Ectodermal cell (in vitro differentiated cells): Measurements from ENCODE around the gene MGAT5.

Experiments used
- H3K27ac ChIP-seq: 2 replicates; pipeline ENCODE4 v1.7.0; 2013; ENCODE audit warnings: mild to moderate bottlenecking, low read depth, low read length; ENCODE audit not compliant: insufficient read depth, poor library complexity, severe bottlenecking
- H3K27me3 ChIP-seq: 2 replicates; pipeline ENCODE4 v1.7.0; 2013; ENCODE audit warnings: mild to moderate bottlenecking, low read length; ENCODE audit not compliant: insufficient read depth, control insufficient read depth, poor library complexity, severe bottlenecking
- H3K36me3 ChIP-seq: one replicate; pipeline ENCODE4 v1.7.0; 2013; ENCODE audit warnings: low read length; ENCODE audit not compliant: control insufficient read depth, insufficient read depth
- H3K4me1 ChIP-seq: one replicate; pipeline ENCODE4 v1.7.0; 2013; ENCODE audit warnings: low read length; ENCODE audit not compliant: control insufficient read depth, insufficient read depth
- H3K4me3 ChIP-seq: 2 replicates; pipeline ENCODE4 v1.7.0; 2013; ENCODE audit warnings: low read depth, low read length, control low read depth; ENCODE audit not compliant: insufficient read depth
- H3K9me3 ChIP-seq: 2 replicates; pipeline ENCODE4 v1.7.0; 2013; ENCODE audit warnings: mild to moderate bottlenecking, low read length, moderate library complexity; ENCODE audit not compliant: control insufficient read depth
- WGBS, 2 experiments: methylation state at CpG; one replicate each; pipeline ENCODE4 v1.1.7; 2013; ENCODE audit warnings: missing lambda C conversion rate in 2 of 2; 5-methylcytosine and 5-hydroxymethylcytosine counted together

The MGAT5 gene

GRCh38 chr2:134217924-134218323 is 35.9 kb upstream of the MGAT5 start:
- H3K4me1 ChIP-seq = peaks cover 19% of the 10 kb centered on the region
- no peak overlapping the region for H3K27ac ChIP-seq
- H3K9me3 ChIP-seq = no peaks in the 10 kb centered on the region
- whole genome bisulfite sequencing, 2 experiments = 98% methylated on average over 1 of the region's 1 CpG
- no peaks in the 10 kb centered on the region for H3K27me3 ChIP-seq
- H3K36me3 ChIP-seq = no peaks in the 10 kb centered on the region
- H3K4me3 ChIP-seq = no peak overlapping the region

- 87 to 97% methylated on average over 3 of the region's 3 CpGs for WGBS, 2 experiments
- Histone ChIP-seq H3K27me3 (no peaks in the 10 kb centered on the region), H3K4me1 (peaks cover 19% of the 10 kb centered on the region), H3K27ac (no peak overlapping the region), H3K9me3 (no peaks in the 10 kb centered on the region), H3K4me3 (no peak overlapping the region), H3K36me3 (no peaks in the 10 kb centered on the region)
Measured at GRCh38 chr2:134218414-134218813, 35.5 kb upstream of the MGAT5 start.

- no peak overlapping the region for H3K27ac ChIP-seq
- no peaks in the 10 kb centered on the region for H3K9me3 ChIP-seq
- 89 to 92% methylated on average over 8 to 9 of the region's 9 CpGs for WGBS, 2 experiments
- H3K4me1 ChIP-seq = peaks cover 19% of the 10 kb centered on the region
- no peaks in the 10 kb centered on the region for H3K36me3 ChIP-seq
- no peaks in the 10 kb centered on the region for H3K27me3 ChIP-seq
- H3K4me3 ChIP-seq = no peak overlapping the region
Measured at GRCh38 chr2:134218930-134219658, 34.8 kb upstream of the MGAT5 start.

GRCh38 chr2:134220344-134220974 is 33.4 kb upstream of the MGAT5 start:
- 66 to 69% methylated on average over 7 of the region's 7 CpGs for WGBS, 2 experiments
- no peak overlapping the region for H3K27ac ChIP-seq

GRCh38 chr2:134224005-134224404 is 29.9 kb upstream of the MGAT5 start:
- Histone ChIP-seq H3K4me3 (no peak overlapping the region), H3K36me3 (no peaks in the 10 kb centered on the region), H3K4me1 (peaks cover 27% of the 10 kb centered on the region), H3K27ac (no peak overlapping the region), H3K9me3 (no peaks in the 10 kb centered on the region), H3K27me3 (no peaks in the 10 kb centered on the region)
- WGBS, 2 experiments = 94 to 95% methylated on average over 3 of the region's 3 CpGs

More at GRCh38 chr2:134220344-134220974, 33.4 kb upstream of the MGAT5 start:
- Histone ChIP-seq H3K9me3 (no peaks in the 10 kb centered on the region), H3K27me3 (no peaks in the 10 kb centered on the region), H3K4me1 (peaks cover 20% of the 10 kb centered on the region), H3K4me3 (no peak overlapping the region), H3K36me3 (no peaks in the 10 kb centered on the region)

- 84 to 88% methylated on average over 1 to 2 of the region's 2 CpGs for WGBS, 2 experiments
- H3K27ac ChIP-seq = no peak overlapping the region
- H3K27me3 ChIP-seq = no peaks in the 10 kb centered on the region
Measured at GRCh38 chr2:134225173-134225572, 28.7 kb upstream of the MGAT5 start.

GRCh38 chr2:134225841-134226240 is 28.0 kb upstream of the MGAT5 start:
- peaks cover 12% of the 10 kb centered on the region for H3K4me1 ChIP-seq
- H3K27ac ChIP-seq = no peak overlapping the region
- no peak overlapping the region for H3K4me3 ChIP-seq
- no peaks in the 10 kb centered on the region for H3K27me3 ChIP-seq
- no peaks in the 10 kb centered on the region for H3K36me3 ChIP-seq
- 30 to 37% methylated on average over 2 of the region's 2 CpGs for WGBS, 2 experiments
- no peaks in the 10 kb centered on the region for H3K9me3 ChIP-seq

More at GRCh38 chr2:134225173-134225572, 28.7 kb upstream of the MGAT5 start:
- Histone ChIP-seq H3K9me3 (no peaks in the 10 kb centered on the region), H3K4me1 (peaks cover 19% of the 10 kb centered on the region), H3K36me3 (no peaks in the 10 kb centered on the region), H3K4me3 (no peak overlapping the region)

GRCh38 chr2:134226601-134227000 is 27.3 kb upstream of the MGAT5 start:
- WGBS, 2 experiments = 81 to 83% methylated on average over 4 of the region's 4 CpGs
- H3K9me3 ChIP-seq = no peaks in the 10 kb centered on the region
- H3K27me3 ChIP-seq = no peaks in the 10 kb centered on the region
- H3K36me3 ChIP-seq = no peaks in the 10 kb centered on the region
- no peak overlapping the region for H3K4me3 ChIP-seq
- peaks cover 8% of the 10 kb centered on the region for H3K4me1 ChIP-seq
- H3K27ac ChIP-seq = no peak overlapping the region

- Histone ChIP-seq H3K9me3 (no peaks in the 10 kb centered on the region), H3K36me3 (no peaks in the 10 kb centered on the region), H3K27me3 (no peaks in the 10 kb centered on the region), H3K4me1 (peaks cover 8% of the 10 kb centered on the region), H3K4me3 (no peak overlapping the region), H3K27ac (no peak overlapping the region)
- 86 to 97% methylated on average over 3 of the region's 3 CpGs for WGBS, 2 experiments
Measured at GRCh38 chr2:134227666-134228065, 26.2 kb upstream of the MGAT5 start.

- WGBS, 2 experiments = 77 to 80% methylated on average over 2 of the region's 2 CpGs
- H3K4me3 ChIP-seq = no peak overlapping the region
- no peaks in the 10 kb centered on the region for H3K27me3 ChIP-seq
- no peaks in the 10 kb centered on the region for H3K9me3 ChIP-seq
- no peak overlapping the region for H3K27ac ChIP-seq
- H3K4me1 ChIP-seq = peaks cover 8% of the 10 kb centered on the region
- H3K36me3 ChIP-seq = no peaks in the 10 kb centered on the region
Measured at GRCh38 chr2:134228493-134228903, 25.4 kb upstream of the MGAT5 start.
